Parathyroid adenoma (tissue), 2 donors: ENCODE results near the gene CLCN6.

ENCODE experiments used
- H2AFZ ChIP-seq: fragments of 300-600 bp; sonication (generic); one replicate; pipeline ENCODE4 v1.7.0; 2017; ENCODE audit warnings: antibody characterized with exemption, mild to moderate bottlenecking
- H3K27ac ChIP-seq: fragments of 300-600 bp; sonication (generic); one replicate; pipeline ENCODE4 v1.7.0; 2017
- H3K27me3 ChIP-seq: fragments of 300-600 bp; sonication (generic); one replicate; pipeline ENCODE4 v1.7.0; 2017; ENCODE audit warnings: low read length; ENCODE audit not compliant: control insufficient read depth, insufficient read depth
- H3K36me3 ChIP-seq: fragments of 300-600 bp; sonication (generic); one replicate; pipeline ENCODE4 v1.7.0; 2017; ENCODE audit warnings: low read length; ENCODE audit not compliant: control insufficient read depth, insufficient read depth
- H3K4me1 ChIP-seq: fragments of 300-600 bp; sonication (generic); one replicate; pipeline ENCODE4 v1.7.0; 2017; ENCODE audit warnings: control low read depth
- H3K4me2 ChIP-seq: fragments of 300-600 bp; sonication (generic); one replicate; pipeline ENCODE4 v1.7.0; 2017; ENCODE audit warnings: low read length
- H3K4me3 ChIP-seq: fragments of 300-600 bp; sonication (generic); one replicate; pipeline ENCODE4 v1.7.0; 2017; ENCODE audit warnings: low read depth, low read length
- H3K79me2 ChIP-seq: fragments of 300-600 bp; sonication (generic); one replicate; pipeline ENCODE4 v1.7.0; 2017; ENCODE audit warnings: control low read depth
- H3K9ac ChIP-seq: fragments of 300-600 bp; sonication (generic); one replicate; pipeline ENCODE4 v1.7.0; 2017; ENCODE audit warnings: mild to moderate bottlenecking
- H3K9me3 ChIP-seq: fragments of 300-600 bp; sonication (generic); one replicate; pipeline ENCODE4 v1.7.0; 2017; ENCODE audit warnings: low read length; ENCODE audit not compliant: control insufficient read depth
- TF ChIP-seq, protein P1 (sequence below): fragments of 300-600 bp; sonication (generic); IDR thresholded peaks from one replicate; pipeline ENCODE4 v1.7.0; 2017; ENCODE audit warnings: antibody characterized with exemption, mild to moderate bottlenecking
- donor health status: primary hyperparathyroidism.

The CLCN6 gene

GRCh38 chr1:11786168-11786567 lies 19.8 kb upstream of the CLCN6 start:
- H3K36me3 ChIP-seq = no peaks in the 10 kb centered on the region
- peaks cover 13% of the 10 kb centered on the region for H3K4me1 ChIP-seq
- no peaks in the 10 kb centered on the region for H3K9me3 ChIP-seq
- H3K4me3 ChIP-seq = no peak overlapping the region
- H3K4me2 ChIP-seq = no peak overlapping the region
- H3K27ac ChIP-seq = no peak overlapping the region
- H3K79me2 ChIP-seq = no peaks in the 10 kb centered on the region
- TF ChIP-seq, protein P1, sequence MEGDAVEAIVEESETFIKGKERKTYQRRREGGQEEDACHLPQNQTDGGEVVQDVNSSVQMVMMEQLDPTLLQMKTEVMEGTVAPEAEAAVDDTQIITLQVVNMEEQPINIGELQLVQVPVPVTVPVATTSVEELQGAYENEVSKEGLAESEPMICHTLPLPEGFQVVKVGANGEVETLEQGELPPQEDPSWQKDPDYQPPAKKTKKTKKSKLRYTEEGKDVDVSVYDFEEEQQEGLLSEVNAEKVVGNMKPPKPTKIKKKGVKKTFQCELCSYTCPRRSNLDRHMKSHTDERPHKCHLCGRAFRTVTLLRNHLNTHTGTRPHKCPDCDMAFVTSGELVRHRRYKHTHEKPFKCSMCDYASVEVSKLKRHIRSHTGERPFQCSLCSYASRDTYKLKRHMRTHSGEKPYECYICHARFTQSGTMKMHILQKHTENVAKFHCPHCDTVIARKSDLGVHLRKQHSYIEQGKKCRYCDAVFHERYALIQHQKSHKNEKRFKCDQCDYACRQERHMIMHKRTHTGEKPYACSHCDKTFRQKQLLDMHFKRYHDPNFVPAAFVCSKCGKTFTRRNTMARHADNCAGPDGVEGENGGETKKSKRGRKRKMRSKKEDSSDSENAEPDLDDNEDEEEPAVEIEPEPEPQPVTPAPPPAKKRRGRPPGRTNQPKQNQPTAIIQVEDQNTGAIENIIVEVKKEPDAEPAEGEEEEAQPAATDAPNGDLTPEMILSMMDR = no peak
- no peaks in the 10 kb centered on the region for H3K27me3 ChIP-seq
- H3K9ac ChIP-seq = no peak overlapping the region
- no peak overlapping the region for H2AFZ ChIP-seq

- no peaks in the 10 kb centered on the region for H3K9me3 ChIP-seq
- H3K4me1 ChIP-seq = peaks cover 13% of the 10 kb centered on the region
- TF ChIP-seq, protein P1 = no peak
- H3K27me3 ChIP-seq = no peaks in the 10 kb centered on the region
- H3K36me3 ChIP-seq = no peaks in the 10 kb centered on the region
- no peaks in the 10 kb centered on the region for H3K79me2 ChIP-seq
- no peak overlapping the region for H3K9ac ChIP-seq
- H3K27ac ChIP-seq = peak overlapping the region; percentile 42
- H3K4me3 ChIP-seq = no peak overlapping the region
- peak overlapping the region; percentile 70 for H2AFZ ChIP-seq
- H3K4me2 ChIP-seq = peak overlapping the region; percentile 23
Observed at GRCh38 chr1:11787251-11787803, 18.7 kb upstream of the CLCN6 start.

DNA sequence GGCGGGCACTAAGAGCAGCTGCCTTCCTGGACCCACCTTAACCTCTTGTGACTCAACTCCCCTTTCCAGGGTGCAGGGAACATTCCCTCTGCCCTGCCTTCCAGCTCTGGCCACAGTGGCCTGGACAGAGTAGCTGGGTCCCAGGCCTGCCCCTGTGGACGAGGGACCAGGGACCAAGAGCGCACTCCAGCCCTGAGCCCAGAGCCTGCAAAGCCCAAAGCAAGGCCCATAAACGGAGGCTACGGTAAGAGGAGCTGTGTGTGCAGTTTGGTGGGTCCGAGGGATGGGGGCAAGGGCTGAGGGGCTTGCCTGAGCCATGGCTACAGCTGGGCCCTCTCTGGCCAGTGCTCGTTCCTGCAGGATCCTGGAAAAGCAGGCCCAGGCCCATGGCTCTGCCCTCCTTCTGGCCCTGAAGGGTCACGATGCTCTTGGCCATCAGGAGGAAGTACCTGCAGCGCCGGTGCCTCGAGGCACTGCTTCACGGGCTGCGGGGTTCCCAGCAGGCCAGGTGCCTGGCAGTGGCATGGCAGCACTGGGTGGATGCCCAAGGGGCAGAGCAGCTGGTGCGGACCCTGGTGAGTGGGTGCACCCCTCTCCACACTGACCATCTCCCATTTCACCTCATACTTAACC lies 18.1 kb upstream of the CLCN6 start:
- H2AFZ ChIP-seq = no peak overlapping the region
- no peaks in the 10 kb centered on the region for H3K36me3 ChIP-seq
- no peak overlapping the region for H3K9ac ChIP-seq
- H3K79me2 ChIP-seq = no peaks in the 10 kb centered on the region
- H3K27me3 ChIP-seq = no peaks in the 10 kb centered on the region
- peaks cover 13% of the 10 kb centered on the region for H3K4me1 ChIP-seq
- no peaks in the 10 kb centered on the region for H3K9me3 ChIP-seq
- TF ChIP-seq, protein P1 = no peak
- peak overlapping the region; percentile 42 for H3K27ac ChIP-seq
- peak overlapping the region; percentile 23 for H3K4me2 ChIP-seq
- H3K4me3 ChIP-seq = no peak overlapping the region

DNA sequence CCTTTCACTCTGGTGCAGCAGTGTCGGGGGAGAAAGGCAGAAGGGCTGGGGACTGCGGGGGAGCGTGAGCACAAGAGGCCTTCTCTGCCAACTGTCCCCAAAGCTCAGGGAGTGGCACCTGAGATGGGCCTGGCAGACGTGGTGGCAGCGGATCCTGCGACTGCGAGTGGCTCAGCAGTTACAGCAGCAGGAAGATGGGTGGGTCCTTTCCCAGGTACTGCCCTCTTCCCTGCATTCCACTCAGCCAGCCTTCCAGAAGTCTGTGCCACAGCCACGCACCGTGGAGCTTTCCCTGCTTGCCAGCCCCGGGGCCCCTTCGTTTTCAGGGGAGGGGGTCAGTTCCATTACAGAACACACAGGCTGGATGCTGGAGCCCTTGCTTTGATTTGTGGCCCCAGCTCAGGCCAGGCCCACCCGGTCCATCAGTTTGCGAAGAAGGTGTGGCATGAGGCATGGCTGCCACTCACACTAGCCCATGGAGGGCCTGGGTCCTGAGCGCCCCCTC lies 17.4 kb upstream of the CLCN6 start:
- no peak overlapping the region for H3K9ac ChIP-seq
- H3K27me3 ChIP-seq = no peaks in the 10 kb centered on the region
- H3K36me3 ChIP-seq = no peaks in the 10 kb centered on the region
- no peak overlapping the region for H3K4me3 ChIP-seq
- peak overlapping the region; percentile 87 for H3K27ac ChIP-seq
- peaks cover 13% of the 10 kb centered on the region for H3K4me1 ChIP-seq
- H2AFZ ChIP-seq = no peak overlapping the region
- TF ChIP-seq, protein P1 = no peak
- H3K79me2 ChIP-seq = no peaks in the 10 kb centered on the region
- H3K4me2 ChIP-seq = no peak overlapping the region
- H3K9me3 ChIP-seq = no peaks in the 10 kb centered on the region
